Endometrial microvascular endothelial cells (primary cell): Measurements from ENCODE around the gene CD79B. TPM values are rescaled to one million over a fixed set of nuclear protein-coding genes. Genes with fewer than 3 reads are reported as not detected.
"Not testable (repeated sequence)": the region's sequence is repeated elsewhere in the genome, so short reads cannot be mapped to it uniquely, and the experiment has no call there.

Source experiments
- in situ Hi-C: cut with HindIII; loops from 2 replicates; pipeline ENCODE4 v1.10.0; 2017; ENCODE audit warnings: low sequenced_read_pairs, low pct_unique_long_range_greater_than_20kb; ENCODE audit errors: inconsistent ontology term
- total RNA-seq: library from RNA; depleted of rRNA; stranded (reverse); fragments of >200 nt; gene quantifications from one replicate; pipeline ENCODE4 v1.2.3, GENCODE V29; 2015; ENCODE audit errors: inconsistent ontology term

The CD79B gene
- total RNA-seq, 1 donor from 2014 or later, result 0.93 TPM

DNA sequence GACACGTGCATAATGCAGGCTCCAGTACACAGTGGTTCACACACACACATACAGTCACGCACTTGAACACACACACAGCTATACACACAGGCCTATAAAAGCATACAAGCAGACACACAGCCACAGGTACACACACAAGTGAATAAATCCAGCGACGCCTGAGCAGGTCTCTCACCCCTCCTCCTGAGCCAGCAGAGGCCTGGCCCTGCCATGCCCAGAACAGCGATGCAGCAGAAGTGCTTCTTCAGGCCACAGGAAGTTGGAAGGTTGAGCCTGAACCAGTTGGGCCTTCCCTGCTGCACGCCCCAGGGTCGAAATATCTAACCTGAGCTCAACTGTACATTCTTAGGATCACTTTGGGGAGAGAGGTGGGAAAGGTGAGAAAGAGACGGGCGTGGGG is 7.3 kb upstream of the CD79B start:
- in situ Hi-C loops, result no loop called here

DNA sequence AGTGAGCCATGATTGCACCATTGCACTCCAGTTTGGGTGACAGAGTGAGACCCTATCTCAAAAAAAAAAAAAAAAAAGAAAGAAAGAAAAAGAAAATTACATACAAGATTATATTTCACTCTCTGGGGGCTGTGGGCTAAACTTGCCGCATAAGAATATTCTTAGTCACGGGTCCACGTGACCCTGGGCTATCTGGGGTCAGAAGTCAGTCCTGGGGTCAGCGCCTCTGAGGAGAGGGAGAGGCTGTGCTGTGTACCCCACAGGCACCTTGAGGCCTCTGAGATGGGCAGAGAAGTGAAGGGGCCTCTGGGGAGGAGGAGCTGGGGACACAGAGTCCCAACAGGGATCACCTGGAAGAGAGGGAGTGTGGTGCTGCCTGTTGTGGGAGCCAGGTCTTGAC is 5.8 kb upstream of the CD79B start:
- in situ Hi-C loops, result no loop called here

DNA sequence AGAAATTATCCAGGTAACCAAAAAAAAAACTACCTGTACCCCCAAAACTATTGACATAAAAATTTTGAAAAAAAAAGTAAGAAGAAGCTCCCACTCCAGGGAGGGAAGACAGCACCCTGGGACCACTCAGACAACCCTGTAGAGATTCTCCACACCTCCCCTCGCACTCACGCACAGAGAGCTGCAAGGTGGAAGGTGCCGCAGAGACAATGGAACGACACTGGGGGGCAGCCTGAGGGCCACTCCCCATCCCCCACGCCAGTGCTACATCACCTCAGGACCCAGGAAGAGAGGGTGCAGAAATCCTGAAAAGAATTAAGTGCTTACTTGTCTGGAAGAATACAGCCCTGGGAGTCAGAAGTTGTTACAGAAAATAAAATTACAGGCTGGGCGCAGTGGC is 5.2 kb upstream of the CD79B start:
- in situ Hi-C loops, result no loop called here

DNA sequence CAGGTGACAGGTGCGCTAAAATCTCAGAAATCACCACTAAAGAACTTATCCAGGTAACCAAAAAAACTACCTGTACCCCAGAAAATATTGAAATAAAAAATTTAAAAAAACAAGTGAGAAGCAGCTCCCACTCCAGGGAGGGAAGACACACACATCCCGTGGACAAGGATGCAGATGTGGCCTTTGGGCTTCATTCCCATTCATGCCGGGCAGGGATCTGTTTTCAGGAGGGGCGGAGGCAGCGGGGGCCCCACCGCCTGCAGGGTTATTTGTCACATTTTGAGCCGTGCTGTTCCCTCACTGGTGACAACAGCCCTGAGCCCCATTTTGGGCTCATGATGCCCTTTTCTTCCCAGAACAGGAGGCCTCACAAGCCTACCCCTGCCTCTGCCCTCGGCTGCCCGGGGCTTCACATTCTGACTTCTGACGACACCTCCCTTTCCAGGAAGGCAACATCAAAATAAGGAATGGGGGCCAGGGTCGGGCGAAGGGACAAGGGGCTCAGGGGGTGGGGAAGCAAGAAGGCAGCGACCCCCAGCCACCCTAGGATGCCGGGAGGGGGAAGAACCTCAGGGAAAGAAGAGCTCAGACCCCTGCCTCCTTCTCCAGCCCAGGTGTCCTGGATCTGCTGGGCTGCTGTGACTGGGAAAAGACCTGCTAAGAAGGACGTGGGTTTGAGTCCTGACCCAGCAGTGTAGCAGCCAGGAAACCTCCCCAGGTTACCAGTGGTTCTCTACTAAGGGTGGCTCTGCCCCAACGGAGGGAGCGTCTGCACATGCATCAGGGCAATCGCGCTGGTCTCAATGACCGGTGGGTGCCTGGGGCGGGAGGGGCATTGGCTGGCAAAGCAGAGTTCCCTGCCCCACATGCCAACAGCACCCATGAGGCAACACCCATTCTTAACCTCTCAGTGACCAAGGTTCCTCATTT is 2.3 kb upstream of the CD79B start:
- in situ Hi-C loops, result no loop called here

DNA sequence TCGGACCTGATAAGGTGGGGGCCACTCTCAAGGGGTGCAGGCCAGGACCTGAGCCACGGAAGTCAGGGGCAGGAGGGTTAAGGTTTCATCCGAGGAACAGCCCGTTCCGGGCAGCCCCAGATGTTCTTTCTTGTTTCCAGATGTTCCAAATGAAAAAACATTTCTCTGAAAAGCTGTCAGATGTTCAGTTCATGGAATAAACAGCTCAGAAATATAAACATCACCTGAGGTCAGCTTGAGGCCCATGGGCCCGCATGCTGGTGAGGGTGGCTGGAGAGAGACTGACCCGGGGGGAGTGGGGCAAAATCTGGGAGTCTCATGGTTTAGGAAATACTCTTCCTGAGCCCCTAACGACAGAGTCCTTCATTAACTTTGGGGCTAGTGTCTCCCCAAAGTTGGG is 1.5 kb upstream of the CD79B start:
- in situ Hi-C loops, result no loop called here

- in situ Hi-C loops, result no loop called here
Observed at GRCh38 chr17:63932721-63933120, 590 bp upstream of the CD79B start.

DNA sequence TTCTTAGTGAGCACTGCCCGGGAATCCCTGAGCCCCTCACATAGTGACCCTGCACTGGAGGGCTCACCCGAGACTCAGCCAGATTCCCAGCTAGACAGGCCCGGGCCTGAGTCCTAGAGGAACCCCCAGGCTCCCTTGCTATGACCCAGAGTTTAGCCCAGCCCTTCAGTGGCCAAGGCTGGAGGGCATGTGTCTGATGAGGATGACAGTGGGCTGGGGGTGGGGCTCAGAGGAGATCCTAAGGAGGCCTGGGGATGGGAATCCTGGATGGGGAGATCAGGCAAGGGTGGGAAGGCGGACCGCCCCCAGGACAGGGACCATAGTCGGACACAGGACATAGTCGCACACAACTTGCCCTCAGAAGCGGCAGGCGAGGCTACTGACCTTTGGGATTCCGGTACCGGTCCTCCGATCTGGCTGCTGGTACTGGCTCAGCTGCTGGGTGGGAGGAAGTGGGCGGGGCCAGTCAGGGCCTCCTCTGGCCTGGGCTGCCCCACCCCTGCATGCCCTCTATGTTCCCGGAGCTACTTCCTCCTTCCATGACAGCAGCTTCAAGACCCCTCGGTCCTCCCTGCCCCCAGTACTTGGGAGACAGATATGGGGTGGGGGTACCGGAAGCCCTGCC is 1.1 kb downstream of the CD79B start:
- in situ Hi-C loops, result no loop called here

GRCh38 chr17:63929860-63930766 is 2.0 kb downstream of the CD79B start:
- in situ Hi-C loops, result no loop called here

DNA sequence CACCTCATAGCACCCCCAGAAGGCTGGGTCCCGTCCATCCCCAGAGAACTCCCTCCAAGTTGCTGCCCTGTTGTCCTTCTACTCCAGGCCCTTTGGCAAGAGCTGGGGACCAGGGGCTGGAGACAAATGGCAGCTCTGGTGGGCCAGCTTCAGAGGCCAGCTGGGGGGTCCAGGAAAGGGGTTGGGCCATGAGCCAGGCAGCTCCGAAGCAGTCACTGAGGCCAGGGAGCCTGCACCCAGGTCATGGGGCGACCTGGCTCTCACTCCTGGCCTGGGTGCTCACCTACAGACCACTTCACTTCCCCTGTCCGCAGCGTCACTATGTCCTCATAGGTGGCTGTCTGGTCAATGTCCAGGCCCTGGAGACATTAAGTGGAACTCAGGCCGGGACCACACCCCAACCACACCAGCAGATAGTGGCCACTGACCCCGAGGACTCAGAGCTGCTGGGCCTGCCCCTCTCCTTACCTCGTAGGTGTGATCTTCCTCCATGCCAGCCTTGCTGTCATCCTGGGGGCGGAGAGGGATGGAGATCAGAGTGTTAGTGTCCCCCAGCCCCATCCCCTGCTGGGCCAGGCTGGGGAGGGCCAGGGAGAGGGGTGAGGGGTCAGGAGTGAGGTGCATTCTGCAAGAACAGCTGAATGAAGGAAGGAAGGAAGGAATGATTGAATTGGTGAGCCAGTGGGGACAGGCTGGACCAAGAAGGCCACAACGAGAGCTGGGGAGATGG is 3.0 kb downstream of the CD79B start:
- in situ Hi-C loops, result no loop called here

DNA sequence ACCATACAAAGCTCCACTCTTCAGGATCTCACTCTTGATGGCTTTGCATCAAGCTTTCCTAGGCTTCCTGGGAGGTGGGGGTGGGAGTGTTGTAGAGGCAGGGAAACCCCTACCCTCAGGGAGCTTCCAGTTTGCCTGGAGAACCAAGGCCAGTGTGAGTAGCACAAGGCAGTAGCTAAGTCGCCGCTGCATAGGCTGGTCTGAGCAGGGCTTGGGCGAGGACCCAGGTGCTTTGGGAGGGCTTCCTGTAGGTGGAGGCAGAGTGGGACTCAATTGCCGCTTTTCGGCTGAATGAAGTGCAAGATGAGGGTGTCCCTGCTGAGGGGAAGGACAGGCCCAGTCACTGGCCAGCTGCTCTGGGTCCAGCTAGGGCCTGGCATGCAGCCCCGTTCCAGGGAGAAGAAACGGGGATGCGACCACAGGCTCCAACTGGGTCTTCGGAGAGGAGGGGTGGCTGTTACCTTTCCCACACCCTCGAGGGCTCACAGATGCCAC is 3.9 kb downstream of the CD79B start:
- in situ Hi-C loops, result no loop called here

DNA sequence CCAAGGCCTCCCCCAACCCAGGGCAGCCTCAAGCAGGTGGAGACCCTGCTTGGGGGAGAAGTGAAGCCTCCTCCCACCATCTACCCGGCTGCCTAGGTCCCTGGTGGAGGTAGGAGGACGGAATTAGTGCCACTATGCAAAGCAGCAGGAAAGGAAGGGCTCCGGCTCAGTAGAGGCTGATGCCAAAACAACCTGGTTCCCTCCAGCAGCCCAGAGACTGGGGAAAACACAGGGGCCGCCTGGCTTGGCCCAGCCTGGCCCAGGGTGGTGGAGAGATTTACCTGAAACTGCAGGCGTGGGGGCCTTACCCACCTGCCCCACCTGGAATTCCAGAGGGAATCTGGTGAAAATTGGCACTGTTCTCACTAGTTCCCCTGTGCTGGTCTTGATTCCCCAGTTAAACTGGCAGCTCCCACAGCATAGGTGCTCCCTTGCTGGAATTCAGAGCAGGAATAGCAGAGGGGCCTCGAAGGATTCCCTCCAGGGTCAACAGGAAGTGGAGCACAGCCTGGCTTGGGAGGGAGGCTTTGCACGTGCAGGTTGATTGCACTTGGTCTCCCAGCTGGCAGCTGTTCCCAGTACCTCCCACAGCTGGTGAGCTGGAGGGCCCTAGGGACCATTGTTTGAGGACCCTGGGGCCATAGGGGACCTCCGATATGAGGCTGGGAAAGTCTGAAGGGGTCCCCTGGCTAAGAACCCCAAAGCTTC is 4.5 kb downstream of the CD79B start:
- in situ Hi-C loops, result no loop called here

- in situ Hi-C loops, result no loop called here
Observed at GRCh38 chr17:63926164-63926563, 6.0 kb downstream of the CD79B start.

DNA sequence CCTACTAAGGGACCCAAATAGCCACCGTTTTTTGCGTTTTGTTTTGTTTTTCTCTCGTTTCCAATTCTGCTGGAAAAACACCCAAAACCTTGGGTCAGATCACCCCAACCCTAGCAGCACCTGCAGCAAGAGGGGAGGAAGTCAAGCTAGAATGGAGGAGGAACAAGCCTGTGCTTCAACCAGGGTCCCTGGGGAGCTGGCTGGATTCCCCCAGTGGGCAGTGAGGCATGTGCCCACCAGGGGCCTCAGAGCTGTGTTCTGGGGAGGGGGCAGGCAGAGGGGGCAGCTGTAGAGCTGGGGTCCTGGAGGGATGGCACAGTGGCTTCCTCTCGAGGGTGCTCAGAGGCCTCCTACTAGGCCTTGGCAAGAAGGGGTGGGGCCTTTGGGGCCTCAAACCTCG is 6.5 kb downstream of the CD79B start:
- in situ Hi-C loops, result no loop called here

DNA sequence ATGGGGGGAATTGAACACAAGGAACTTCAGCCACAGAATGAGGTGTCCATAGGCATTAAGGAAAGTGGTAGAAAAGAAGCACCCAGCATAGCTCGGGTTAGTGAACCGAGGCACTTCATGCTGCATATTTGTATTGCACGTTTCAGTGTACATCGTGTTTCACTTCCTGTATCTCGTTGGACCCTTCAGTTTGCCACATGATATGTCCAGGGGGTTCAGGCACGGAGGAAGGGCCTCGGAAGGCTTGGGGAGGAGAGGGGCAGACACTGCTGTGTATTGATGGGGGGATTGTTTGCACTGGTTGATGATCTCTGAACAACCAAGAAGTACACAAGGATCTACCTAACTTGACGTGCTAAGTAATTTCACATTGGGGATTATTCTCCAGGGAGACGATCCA is 9.7 kb downstream of the CD79B start:
- in situ Hi-C loops, result not testable (repeated sequence)

- in situ Hi-C loops, result not testable (repeated sequence)
Observed at GRCh38 chr17:63920779-63921178, 11.4 kb downstream of the CD79B start.

- in situ Hi-C loops, result not testable (repeated sequence)
Observed at GRCh38 chr17:63920050-63920449, 12.1 kb downstream of the CD79B start.

- in situ Hi-C loops, result no loop called here
Observed at GRCh38 chr17:63919311-63919723, 12.8 kb downstream of the CD79B start.

GRCh38 chr17:63918789-63919305 is 13.3 kb downstream of the CD79B start, which contains the start of gene GH1:
GH1 (minus strand) TSS chr17:63918839; CDS start chr17:63918776, 63 bp downstream.
- in situ Hi-C loops, result not testable (repeated sequence)
